Uterus (tissue), 2 donors: ENCODE data around the gene PCK1.

Experiments
- CTCF ChIP-seq, 4 experiments: fragments of 200-600 bp in 2 of 4; fragments of 450-650 bp in 2 of 4; sonication (generic) in 2 of 4; IDR thresholded peaks; one replicate each; pipeline ENCODE4 v1.5.1; 2016 to 2019; ENCODE audit warnings: antibody characterized with exemption in 4 of 4, mild to moderate bottlenecking in 2 of 4, moderate library complexity in 1 of 4
- POLR2A ChIP-seq, 2 donors: fragments of 450-650 bp; IDR thresholded peaks; one replicate each; pipeline ENCODE4 v1.6.1; 2016; ENCODE audit warnings: antibody characterized with exemption in 2 of 2, mild to moderate bottlenecking in 1 of 2, moderate library complexity in 1 of 2

- TF ChIP-seq POLR2A (IDR thresholded peaks at IDR 0.05): no peak
- TF ChIP-seq CTCF (IDR thresholded peaks at IDR 0.05): no peak
Observed at GRCh38 chr20:57598491-57598890, 37.6 kb downstream of the PCK1 start.
